Neural cell (in vitro differentiated cells): Measurements from ENCODE around the gene TMEM59.

ENCODE experiments used
- CTCF ChIP-seq: fragments of 450-650 bp; IDR thresholded peaks from 2 replicates; pipeline ENCODE4 v1.5.1; 2014; ENCODE audit warnings: antibody characterized with exemption, mild to moderate bottlenecking, moderate library complexity; ENCODE audit not compliant: poor library complexity, severe bottlenecking
- EZH2 ChIP-seq: fragments of 200-600, 300-800 bp; shearing (Covaris generic), sonication (generic); IDR thresholded peaks from 2 replicates; pipeline ENCODE4 v1.6.1; 2014; ENCODE audit warnings: antibody characterized with exemption, low read length, borderline replicate concordance, mild to moderate bottlenecking; ENCODE audit not compliant: insufficient read depth, poor library complexity, severe bottlenecking
- POLR2AphosphoS5 ChIP-seq: IDR thresholded peaks from 2 replicates; pipeline ENCODE4 v1.6.1; 2012
- TF ChIP-seq, protein P1 (sequence below): IDR thresholded peaks from 2 replicates; pipeline ENCODE4 v1.6.1; 2012; ENCODE audit warnings: borderline replicate concordance

- TF ChIP-seq EZH2 = no peak
- TF ChIP-seq CTCF = no peak
- no peak for TF ChIP-seq POLR2AphosphoS5
- TF ChIP-seq, protein P1, sequence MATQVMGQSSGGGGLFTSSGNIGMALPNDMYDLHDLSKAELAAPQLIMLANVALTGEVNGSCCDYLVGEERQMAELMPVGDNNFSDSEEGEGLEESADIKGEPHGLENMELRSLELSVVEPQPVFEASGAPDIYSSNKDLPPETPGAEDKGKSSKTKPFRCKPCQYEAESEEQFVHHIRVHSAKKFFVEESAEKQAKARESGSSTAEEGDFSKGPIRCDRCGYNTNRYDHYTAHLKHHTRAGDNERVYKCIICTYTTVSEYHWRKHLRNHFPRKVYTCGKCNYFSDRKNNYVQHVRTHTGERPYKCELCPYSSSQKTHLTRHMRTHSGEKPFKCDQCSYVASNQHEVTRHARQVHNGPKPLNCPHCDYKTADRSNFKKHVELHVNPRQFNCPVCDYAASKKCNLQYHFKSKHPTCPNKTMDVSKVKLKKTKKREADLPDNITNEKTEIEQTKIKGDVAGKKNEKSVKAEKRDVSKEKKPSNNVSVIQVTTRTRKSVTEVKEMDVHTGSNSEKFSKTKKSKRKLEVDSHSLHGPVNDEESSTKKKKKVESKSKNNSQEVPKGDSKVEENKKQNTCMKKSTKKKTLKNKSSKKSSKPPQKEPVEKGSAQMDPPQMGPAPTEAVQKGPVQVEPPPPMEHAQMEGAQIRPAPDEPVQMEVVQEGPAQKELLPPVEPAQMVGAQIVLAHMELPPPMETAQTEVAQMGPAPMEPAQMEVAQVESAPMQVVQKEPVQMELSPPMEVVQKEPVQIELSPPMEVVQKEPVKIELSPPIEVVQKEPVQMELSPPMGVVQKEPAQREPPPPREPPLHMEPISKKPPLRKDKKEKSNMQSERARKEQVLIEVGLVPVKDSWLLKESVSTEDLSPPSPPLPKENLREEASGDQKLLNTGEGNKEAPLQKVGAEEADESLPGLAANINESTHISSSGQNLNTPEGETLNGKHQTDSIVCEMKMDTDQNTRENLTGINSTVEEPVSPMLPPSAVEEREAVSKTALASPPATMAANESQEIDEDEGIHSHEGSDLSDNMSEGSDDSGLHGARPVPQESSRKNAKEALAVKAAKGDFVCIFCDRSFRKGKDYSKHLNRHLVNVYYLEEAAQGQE = no peak
Measured at GRCh38 chr1:54094001-54094729, 41.2 kb upstream of the TMEM59 start.
